NCI-H128 (cell line): ENCODE measurements around the gene NEK4.
"Not testable (repeated sequence)": the region's sequence is repeated elsewhere in the genome, so short reads cannot be mapped to it uniquely, and the experiment has no call there.

Experiments used
- DNase-seq: peaks from one replicate; lab custom pipeline; 2025; ENCODE audit not compliant: unreplicated experiment; lab: John Stamatoyannopoulos, UW

The NEK4 gene

GRCh38 chr3:52743152-52743551 is 27.6 kb downstream of the NEK4 start:
- no peak for DNase-seq

- DNase-seq = no peak
These were observed 28.2 kb downstream of the NEK4 start for GRCh38 chr3:52742418-52743041.

GRCh38 chr3:52739730-52740129 is 31.0 kb downstream of the NEK4 start:
- DNase-seq = no peak

GRCh38 chr3:52733256-52733891 is 37.4 kb downstream of the NEK4 start:
- DNase-seq = no peak

- no peak for DNase-seq
These were observed 39.1 kb downstream of the NEK4 start for GRCh38 chr3:52731590-52731989.

GRCh38 chr3:52730681-52731080 is 40.1 kb downstream of the NEK4 start:
- DNase-seq = no peak

- not testable (repeated sequence) for DNase-seq
These were observed 42.0 kb downstream of the NEK4 start for GRCh38 chr3:52728753-52729152.

- no peak for DNase-seq
These were observed 46.2 kb downstream of the NEK4 start for GRCh38 chr3:52724511-52724910.

- DNase-seq = no peak
These were observed 46.8 kb downstream of the NEK4 start for GRCh38 chr3:52723935-52724334.

GRCh38 chr3:52722491-52722890 is 48.2 kb downstream of the NEK4 start:
- no peak for DNase-seq

GRCh38 chr3:52721730-52722008 is 49.1 kb downstream of the NEK4 start:
- no peak for DNase-seq

GRCh38 chr3:52721002-52721729 is 49.6 kb downstream of the NEK4 start:
- DNase-seq = no peak

- no peak for DNase-seq
These were observed 51.1 kb downstream of the NEK4 start for GRCh38 chr3:52719618-52720017.

- no peak for DNase-seq
These were observed 54.9 kb downstream of the NEK4 start for GRCh38 chr3:52715714-52716305.

- no peak for DNase-seq
These were observed 56.1 kb downstream of the NEK4 start for GRCh38 chr3:52714335-52715302.

- DNase-seq = no peak
These were observed 58.2 kb downstream of the NEK4 start for GRCh38 chr3:52712291-52713212.

GRCh38 chr3:52710512-52710911 is 60.2 kb downstream of the NEK4 start:
- DNase-seq = no peak

GRCh38 chr3:52707585-52707984 is 63.2 kb downstream of the NEK4 start:
- DNase-seq = no peak

GRCh38 chr3:52705688-52706686 is 64.8 kb downstream of the NEK4 start, which contains the start of the genes GLT8D1 and SPCS1:
Gene GLT8D1, minus strand, starts transcription at chr3:52705791. Its CDS starts 5,331 bp downstream, at chr3:52700460.
Gene SPCS1, plus strand, starts transcription at chr3:52706106. Its CDS starts 141 bp downstream, at chr3:52706247.
- DNase-seq = peak; percentile 38
